HK-2 (cell line): Measurements from ENCODE around the gene EGFL7.

Experiments
- DNase-seq: peaks from one replicate; pipeline ENCODE4 v3.0.0-alpha.2; 2018; ENCODE audit not compliant: unreplicated experiment

EGFL7 gene

DNA sequence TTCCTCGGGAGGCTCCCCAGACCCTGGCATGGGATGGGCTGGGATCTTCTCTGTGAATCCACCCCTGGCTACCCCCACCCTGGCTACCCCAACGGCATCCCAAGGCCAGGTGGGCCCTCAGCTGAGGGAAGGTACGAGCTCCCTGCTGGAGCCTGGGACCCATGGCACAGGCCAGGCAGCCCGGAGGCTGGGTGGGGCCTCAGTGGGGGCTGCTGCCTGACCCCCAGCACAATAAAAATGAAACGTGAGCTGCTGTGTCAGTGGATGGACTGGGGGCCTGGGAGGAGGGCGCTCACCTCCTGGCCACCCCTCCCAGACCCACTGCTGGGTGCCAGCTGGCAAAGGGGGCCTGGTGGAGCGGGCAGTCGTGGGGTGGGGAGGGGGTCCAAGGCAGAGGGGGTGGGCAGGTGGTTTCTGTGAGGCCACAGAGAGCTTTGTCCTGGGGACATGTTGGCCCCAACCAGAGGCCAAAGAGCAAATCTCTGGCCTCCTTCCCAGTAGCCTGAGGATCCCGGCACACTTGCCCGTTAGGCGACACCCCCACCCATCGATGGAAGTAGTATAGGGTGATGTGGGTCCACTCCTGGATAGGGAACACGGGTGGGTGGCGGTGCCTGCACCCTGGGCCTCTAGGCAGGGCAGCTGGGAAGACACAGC lies 9.8 kb downstream of the EGFL7 start:
- no peak for DNase-seq

DNA sequence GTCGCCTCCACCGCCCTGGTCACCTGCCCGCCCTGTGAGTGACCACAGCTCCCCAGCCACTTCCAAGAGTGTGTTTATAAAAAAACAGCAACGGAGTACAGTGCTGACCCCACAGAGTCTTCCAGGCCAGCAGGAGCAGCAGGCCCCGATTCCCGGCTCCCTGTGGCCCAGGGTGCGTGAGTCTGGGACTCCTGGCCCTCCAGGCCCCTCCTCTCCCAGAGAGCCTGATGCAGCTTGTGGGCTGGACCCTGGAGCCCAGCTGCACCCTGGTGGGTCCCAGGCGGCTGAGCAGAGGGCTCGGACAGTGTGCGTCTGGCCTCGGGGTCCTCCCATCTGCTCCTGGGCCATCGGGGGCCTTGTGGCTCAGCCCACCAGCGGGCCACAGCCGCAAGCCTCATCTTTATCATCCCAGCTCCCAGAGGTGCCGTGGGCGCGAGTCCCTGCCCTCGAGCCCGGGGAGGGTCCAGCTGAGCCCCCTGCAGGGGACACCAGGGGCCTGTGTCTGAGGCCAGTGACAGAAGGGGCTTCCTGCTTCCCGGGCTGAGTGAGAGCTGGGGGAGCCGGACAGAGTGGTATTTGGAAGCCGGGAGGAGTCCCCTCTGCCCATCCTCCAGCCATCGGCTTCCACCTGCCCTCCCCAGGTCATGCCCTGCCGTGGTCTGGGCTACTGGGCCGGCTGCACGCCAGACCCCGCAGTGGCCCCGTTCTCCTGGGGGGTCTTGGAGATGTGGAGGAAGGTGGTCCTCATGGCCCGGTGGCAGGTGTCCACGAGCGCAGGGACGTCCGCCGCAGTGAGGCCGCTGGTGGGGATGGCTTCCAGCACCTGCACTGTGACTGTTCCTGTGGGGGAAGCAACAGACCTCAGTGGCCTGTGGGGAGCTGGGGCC lies 10.6 kb downstream of the EGFL7 start:
- DNase-seq, result no peak

DNA sequence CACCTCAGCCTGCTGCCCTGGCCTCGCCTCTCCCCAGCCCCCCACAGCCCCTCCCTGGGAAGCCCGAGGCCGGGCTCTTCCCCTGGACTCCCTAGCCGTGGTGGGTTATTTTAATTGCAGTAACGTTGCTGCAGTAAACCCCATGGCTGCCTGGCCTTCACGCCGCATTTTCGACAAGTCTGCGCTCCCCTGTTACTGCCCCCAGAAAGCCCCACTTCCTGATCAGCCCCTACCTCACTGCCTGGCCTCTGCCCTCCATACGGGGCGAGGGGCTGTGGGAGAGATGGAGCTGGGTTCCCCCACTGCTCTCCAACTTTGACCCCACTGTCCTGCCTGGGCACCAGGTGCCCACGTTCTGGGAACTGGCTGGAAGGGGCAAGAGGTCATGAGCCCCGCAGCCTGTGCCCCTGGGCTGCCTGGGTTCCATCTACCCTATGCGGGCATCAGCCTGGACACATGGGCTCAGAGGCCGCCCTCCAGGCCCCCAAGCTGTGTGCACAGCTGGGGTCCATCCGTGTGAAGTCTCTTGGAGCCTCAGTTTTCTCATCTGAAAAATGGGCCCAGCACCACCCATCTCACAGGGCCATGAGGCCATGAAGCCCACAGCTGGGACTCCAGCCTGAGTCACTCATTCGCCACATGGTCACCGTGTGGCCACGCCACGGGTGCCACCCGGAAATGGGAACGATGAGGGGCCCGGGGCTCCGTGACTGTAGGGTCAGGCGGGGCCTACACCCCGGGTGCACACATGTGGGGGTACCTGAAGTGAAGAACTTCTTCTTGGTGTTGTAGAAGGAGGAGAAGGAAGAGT lies 11.5 kb downstream of the EGFL7 start:
- DNase-seq, result no peak

DNA sequence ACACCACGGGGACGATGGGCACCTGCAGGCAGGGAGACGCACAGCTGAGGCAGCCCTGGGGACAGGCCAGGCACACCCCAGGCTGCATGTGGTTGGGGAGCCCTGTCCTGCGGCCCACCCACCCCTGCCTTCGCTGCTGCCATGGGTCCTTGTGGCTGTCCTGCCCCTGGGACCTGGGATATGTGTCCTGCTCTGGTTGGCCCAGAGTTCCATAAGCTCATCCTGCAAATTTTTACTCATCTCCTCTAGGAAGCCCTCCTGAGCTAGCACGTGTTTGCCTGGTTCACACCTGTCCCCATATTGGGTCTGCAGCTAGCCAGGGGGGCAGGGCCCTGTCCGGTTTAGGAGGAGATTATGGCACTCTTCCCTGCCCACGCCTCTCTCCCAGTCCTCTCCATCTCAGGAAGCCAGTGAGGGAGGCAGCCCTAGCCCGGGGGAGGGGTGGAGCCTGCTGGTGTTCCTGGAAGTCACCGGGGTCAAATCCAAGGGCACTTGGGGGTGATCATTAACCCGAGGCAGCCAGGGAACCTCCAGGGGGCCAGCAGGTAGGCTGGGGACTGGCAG lies 12.2 kb downstream of the EGFL7 start:
- DNase-seq, result peak; percentile 56

DNA sequence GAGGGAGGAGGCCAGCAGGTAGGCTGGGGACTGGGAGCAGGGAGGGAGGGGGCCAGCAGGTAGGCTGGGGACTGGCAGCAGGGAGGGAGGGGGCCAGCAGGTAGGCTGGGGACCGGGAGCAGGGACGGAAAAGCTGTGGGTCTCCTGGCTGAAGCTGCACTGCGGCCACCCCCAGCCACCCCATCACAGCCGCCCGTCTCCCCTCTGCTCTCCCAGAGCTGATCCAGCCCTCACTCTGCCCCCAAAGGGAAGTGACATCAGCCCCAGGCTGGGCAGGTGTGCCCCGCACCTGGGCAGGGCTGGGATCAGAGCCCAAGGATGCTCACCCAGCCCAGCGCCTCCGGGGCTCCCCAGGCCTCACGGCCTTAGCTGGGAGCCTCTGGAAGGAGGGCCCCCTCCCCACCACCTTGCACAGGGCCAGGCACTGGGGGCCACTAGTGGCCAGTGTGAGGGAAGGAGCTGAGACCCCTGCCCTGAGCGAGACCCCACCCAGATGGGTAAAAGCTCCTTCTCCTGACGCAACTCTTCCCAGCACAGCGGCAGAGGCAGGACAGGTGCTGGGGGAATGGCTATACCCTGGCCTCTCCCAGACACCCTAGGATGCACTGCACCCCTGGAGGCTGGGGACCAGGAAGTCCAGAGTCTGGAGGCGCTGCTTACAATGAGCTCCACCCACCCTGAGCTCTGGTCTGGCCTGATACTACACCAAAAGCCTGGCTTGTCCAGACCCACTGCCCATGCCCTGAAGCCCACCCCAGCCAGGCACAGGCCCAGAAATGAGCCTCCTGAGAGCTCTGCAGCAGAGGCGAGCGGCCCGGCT lies 13.0 kb downstream of the EGFL7 start:
- no peak for DNase-seq

DNA sequence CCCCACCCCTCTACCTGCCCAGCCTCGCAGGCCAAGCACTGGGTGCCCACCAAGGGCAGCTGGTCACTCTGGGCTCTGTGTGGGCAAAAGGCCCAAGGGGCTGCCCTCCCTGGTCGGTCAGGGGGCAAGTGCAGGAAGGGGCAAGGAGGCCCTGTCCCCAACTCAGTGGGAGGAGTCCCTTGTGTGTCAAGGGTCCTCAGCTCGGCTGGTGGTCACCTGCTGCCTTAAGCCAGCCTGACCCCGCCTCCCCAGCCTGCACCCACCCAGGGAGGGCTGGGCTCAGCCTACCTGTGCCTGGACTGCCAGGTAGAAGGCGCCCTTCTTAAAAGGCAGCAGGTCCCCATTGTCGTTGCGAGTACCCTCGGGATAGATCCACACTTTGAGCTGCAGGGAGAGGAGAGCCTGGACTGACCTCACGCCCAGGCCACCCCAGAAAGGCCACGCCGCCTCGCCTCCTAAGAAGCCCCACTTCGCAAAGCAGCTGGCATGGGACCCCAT lies 13.6 kb downstream of the EGFL7 start:
- DNase-seq, result no peak

DNA sequence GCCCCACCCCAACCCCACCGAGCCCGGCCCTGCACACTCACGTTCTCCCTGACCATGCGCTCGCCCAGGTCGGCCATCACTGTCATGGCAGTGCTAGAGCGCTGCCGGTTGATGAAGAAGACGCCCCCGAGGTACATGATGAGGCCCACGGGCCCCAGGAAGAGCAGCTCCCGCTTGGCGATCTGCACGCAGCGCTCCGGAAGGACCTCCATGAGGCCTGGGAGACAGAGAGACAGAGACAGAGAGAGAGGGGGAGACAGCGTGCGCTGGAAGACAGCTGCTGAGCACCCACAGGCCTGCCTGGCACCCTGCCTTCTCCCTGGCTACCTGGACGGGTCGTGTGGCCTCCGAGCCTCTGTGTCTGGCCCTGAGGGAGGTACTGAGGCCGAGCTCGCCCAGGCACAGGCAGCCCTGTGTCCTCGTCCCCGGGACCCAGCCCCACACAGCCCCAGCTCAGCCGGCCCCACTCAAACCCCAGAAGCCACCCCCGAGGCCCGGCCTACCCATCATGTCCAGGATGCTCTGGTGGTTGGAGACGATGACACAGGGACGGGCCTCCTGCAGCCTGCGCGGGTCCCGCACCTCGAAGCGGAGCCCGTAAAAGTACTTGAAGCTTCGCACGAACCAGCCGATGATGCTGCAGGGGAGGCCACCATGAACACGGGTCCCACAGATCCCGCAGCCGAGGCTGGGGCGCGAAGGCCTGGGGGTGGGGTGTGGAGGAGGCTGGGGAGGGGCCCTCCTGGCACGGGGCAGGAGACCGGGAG lies 14.4 kb downstream of the EGFL7 start:
- no peak for DNase-seq

DNA sequence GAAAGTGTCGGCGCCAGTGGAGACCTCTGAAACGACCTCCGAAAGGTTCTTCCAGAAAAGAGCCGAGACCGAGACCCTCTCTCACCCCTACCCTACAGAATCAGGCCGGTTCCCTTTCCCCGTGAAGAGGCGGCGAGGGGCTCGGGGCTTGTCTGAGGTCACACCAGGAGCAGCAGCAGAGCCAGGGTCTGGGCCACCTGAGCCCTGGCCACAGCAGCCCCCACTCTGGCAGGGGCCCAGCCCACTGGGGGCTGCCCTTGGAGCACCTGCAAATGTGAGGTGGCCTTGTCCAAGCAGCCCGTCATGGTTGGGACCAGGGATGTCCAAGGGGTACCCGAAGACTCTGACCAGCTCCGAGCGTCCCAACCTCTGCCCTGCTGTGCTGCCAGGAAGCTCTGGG lies 15.3 kb downstream of the EGFL7 start:
- no peak for DNase-seq

DNA sequence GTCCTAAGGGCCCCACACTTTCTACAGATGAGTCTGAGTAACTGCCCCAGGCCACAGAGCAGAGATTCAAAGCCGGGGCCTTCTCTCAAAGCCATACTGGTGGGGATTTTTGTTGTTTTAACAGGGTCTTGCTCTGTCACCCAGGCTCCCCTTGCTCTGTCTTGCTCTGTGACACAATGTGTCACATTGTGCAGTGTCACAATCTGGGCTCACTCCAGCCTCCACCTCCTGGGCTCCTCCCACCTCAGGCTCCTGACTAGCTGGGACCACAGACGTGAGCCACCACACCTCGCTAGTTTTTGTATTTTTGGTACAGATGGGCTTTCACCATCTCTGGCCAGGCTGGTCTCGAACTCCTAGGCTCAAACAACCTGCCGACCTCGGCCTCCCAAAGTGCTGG lies 15.9 kb downstream of the EGFL7 start:
- no peak for DNase-seq

DNA sequence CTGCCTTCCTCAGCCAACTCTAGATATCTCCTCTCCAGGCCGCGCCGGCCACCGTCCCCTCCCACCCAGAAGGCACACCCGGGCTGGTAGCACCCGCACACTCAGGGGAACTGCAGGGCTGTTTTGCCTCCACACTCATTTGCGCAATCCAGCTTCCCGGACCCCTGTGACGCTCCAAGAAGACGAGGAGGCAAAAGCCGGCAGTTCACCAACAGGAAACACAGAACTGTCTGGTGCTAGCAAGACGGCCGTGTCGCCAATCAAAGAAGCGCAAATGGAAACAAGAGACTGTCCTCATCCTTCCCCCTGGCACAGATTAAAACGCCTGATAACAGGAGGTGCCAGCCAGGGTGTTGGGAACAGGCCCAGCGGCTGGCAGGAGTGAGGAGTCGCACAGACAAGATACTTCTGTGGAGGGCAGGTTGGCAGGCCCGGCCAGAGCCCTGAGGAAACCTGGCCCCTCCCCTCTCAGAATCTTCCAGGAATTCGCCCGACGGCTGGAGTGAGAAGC lies 16.8 kb downstream of the EGFL7 start:
- DNase-seq, result no peak

DNA sequence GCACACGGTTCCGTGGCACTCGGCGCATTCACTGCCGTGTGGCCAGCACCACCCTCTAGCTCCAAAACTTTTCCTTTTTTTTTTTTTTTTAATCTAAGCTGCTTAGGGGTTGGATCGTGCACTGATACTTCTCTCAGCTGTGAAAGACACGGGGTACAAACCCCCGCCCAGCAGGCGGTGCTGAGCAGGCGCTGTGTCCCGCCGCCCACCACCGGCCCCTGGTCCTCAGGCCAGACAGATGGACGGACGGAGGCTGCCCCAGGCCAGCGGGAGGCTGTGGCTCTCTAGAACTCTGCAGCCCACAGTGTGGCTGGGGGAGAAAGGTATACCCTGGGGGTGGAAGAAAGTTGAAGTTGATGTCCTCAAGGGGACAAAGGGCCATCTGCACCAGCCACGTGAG lies 18.3 kb downstream of the EGFL7 start:
- DNase-seq, result no peak

DNA sequence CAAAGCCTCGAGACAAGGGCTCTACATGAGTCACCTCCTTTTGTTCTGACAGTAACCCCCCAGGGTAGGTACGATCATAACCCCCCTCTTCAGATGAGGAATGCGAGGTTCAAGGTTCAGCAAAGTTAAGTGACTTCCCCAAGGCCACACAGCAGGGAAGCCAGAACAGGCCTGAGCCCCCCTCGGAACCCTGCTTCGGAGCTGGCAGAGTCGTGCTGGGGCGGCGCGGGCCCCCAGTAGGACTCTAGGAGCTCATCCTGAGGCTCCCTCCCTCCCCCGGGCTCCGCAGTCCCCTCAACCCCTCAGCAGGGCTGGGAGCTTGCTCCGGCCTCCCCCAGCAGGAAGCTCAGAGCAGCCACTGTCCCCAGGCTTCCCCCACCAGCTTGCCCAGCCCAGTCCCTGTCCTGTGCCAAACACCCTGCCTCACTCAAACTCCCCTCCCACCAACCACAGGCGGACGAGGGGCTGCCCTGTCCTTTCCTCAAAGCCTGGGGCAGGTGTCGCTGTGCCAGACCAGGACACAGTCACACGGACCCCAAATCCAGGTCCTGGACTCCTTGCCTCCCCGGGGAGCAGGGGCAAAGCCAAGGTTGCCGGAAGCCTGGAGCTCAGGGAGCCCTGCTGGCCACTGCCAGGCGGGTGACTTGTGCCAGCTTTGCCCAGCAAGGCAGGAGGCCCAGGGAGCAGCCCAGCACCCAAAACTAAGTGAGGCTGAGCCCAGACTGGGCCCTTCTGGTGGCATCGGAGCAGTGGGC lies 19.4 kb downstream of the EGFL7 start:
- DNase-seq, result no peak

DNA sequence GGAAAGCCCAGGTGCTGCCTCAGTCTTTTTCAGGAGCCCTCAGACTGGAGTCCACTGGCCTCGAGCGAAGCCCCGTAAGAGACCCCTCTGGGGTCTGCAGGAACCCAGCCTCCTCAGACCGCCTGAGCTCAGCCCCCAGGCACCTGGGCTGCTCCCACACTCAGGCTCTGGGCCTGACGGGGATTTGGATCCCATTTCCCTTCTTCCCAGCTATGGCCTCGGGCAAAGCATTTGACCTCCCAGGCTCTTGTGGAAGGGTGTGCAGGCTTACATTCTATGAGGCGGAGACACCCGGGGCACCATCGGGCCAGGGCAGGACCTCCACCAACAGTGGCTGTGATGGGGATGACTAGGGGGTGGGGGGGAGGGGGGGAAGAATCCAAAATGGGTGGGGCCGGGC lies 20.0 kb downstream of the EGFL7 start:
- DNase-seq, result no peak

DNA sequence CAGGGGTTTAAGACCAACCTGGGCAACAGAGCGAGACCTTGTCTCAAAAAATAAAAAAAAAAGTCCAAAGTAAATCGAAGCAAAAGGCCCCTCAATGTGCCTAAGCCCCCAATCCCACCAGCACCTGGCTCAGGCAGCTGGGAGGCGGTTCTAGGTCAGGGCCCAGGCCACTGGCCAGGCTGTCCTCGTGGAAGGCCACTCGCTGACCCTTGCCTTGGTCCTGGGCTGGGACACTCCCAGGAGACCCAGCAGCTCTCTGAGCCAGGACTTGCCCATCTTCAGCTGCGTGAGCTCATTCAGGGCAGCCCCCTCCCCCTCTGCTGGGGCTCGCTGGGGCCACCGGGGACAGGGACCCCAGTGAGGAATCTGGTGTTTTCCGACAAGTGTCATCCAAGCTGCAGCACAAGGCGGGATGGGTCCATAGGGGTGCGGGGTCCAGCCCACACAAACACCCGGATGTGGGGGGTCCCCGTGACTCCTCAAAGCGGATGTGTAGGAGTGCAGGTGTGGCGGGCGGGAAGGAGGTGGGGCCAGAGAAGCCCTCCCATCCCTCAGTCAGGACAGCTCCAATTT lies 20.5 kb downstream of the EGFL7 start:
- no peak for DNase-seq

DNA sequence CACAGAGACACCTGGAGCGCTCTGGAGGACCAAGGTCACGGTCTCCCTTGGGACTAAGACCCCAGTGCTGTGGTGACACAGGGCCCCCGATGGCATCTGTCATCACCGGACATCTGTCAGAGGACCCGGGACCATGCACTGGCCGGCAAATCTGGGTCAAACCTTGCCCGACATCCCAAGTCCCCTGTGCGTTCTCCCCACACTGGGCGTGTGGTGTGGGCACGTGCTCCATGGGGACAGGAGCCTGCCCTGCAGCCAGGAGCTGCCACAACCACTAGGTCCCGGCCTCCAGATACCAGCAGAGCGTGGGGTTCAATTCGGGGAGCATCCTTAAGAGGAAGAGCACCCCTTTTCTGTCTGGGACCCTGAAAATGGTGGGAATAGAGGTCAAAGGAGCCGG lies 21.0 kb downstream of the EGFL7 start:
- DNase-seq, result no peak

DNA sequence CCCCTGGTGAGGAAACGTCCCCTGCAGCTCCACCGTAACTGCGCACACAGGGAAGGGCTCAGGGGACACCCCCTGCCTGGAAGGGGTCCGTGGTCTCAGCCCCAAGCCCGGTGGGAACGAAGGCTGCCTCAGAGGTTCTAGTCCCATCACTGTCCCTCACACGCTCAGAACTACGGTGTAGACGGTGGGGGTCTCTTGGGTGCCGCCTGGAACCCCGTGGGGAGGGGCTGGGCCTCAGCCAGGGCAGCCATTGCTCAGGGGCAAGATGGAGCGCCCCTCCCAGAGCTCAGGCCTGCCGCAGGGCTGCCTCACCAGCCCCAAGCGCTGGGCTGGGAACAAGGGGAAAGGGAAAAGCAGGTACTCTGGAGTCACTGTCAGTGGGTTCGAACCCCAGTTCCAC lies 21.6 kb downstream of the EGFL7 start:
- no peak for DNase-seq

DNA sequence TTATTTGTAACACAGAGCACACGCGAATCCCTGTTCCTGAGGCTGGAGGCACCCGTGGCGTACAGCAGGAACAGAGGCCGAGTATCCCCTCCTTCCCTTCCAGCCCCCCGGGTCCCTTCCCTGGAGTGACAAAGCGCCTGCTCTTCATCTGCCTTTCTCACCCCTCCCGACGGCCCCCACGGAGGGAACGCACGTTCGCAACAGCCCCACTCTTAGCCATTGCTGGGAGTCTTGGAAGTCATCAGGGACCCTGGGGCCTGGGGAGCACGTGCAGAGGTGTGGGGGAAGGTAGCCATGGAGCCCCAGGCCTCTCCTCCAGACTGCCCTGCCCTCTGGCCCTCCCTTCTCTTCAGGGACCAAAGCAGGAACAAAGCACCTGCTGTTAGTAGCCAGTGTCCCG lies 22.1 kb downstream of the EGFL7 start:
- DNase-seq, result no peak

DNA sequence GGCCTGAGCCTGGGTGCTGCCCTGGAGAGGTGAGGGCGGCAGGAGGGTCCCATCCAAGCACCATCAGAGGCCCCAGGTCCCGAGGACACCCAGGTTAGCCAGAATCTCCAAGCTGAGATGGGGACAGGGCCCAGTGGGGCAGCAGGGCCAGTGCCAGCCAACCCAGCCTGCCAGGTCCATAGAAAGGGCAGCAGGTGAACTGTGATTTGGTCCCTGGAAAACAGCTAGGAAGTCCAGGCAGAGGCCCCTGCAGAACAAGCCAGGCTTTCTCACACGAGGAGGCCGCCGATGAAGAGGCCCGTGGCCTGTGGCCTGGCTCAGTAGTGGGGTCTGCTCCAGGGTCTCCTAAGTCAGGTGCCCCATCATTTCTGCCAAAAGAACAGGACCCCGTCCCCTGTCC lies 22.5 kb downstream of the EGFL7 start:
- DNase-seq, result no peak
